Mesendoderm (in vitro differentiated cells): Measurements from ENCODE around the gene CDK3.

Source experiments
- DNase-seq: peaks from one replicate; pipeline ENCODE4 v3.0.0; 2013
- H2AK5ac ChIP-seq: 2 replicates; pipeline ENCODE4 v1.6.1; 2013; ENCODE audit warnings: low read length, inconsistent platforms
- H2BK120ac ChIP-seq: 2 replicates; pipeline ENCODE4 v1.6.1; 2013; ENCODE audit warnings: low read depth, mild to moderate bottlenecking, low read length, moderate library complexity, mixed read lengths
- H2BK15ac ChIP-seq: replicated peaks from 2 replicates; pipeline ENCODE4 v1.6.1; 2013; ENCODE audit warnings: low read depth, mild to moderate bottlenecking, moderate library complexity
- H2BK5ac ChIP-seq: 2 replicates; pipeline ENCODE4 v1.6.1; 2013; ENCODE audit warnings: low read length, inconsistent platforms
- H3K18ac ChIP-seq: 2 replicates; pipeline ENCODE4 v1.6.1; 2013; ENCODE audit warnings: mild to moderate bottlenecking, low read length, mixed read lengths
- H3K23ac ChIP-seq: one replicate; pipeline ENCODE4 v1.6.1; 2013; ENCODE audit warnings: low read length
- H3K27ac ChIP-seq: 2 replicates; pipeline ENCODE4 v1.5.1; 2013; ENCODE audit warnings: low read depth, mild to moderate bottlenecking, inconsistent platforms, low read length, moderate library complexity
- H3K27me3 ChIP-seq: 2 replicates; pipeline ENCODE4 v1.6.1; 2013; ENCODE audit warnings: low read length, control low read depth, mild to moderate bottlenecking, inconsistent platforms; ENCODE audit not compliant: insufficient read depth, poor library complexity
- H3K36me3 ChIP-seq: 2 replicates; pipeline ENCODE4 v1.6.1; 2013; ENCODE audit warnings: low read length, inconsistent platforms; ENCODE audit not compliant: control insufficient read depth, insufficient read depth
- H3K4ac ChIP-seq: one replicate; pipeline ENCODE4 v1.6.1; 2013; ENCODE audit warnings: low read depth, mild to moderate bottlenecking, low read length, moderate library complexity
- H3K4me1 ChIP-seq: 2 replicates; pipeline ENCODE4 v1.6.1; 2013; ENCODE audit warnings: low read depth, low read length, inconsistent platforms; ENCODE audit not compliant: control insufficient read depth
- H3K4me2 ChIP-seq: 2 replicates; pipeline ENCODE4 v1.6.1; 2013; ENCODE audit warnings: low read length
- H3K4me3 ChIP-seq: 2 replicates; pipeline ENCODE4 v1.5.1; 2013; ENCODE audit warnings: mild to moderate bottlenecking, low read length
- H3K56ac ChIP-seq: one replicate; pipeline ENCODE4 v1.6.1; 2013; ENCODE audit warnings: low read length
- H3K79me1 ChIP-seq: 2 replicates; pipeline ENCODE4 v1.6.1; 2013; ENCODE audit warnings: low read length, inconsistent platforms
- H3K79me2 ChIP-seq: 2 replicates; pipeline ENCODE4 v1.6.1; 2013; ENCODE audit warnings: mild to moderate bottlenecking, low read length; ENCODE audit not compliant: control insufficient read depth, insufficient read depth
- H3K9ac ChIP-seq: 2 replicates; pipeline ENCODE4 v1.6.1; 2013; ENCODE audit warnings: low read length, inconsistent platforms
- H4K5ac ChIP-seq: one replicate; pipeline ENCODE4 v1.6.1; 2013; ENCODE audit warnings: low read length
- H4K8ac ChIP-seq: one replicate; pipeline ENCODE4 v1.6.1; 2013; ENCODE audit warnings: low read depth, mild to moderate bottlenecking, control low read depth, low read length, moderate library complexity
- WGBS: extraction: QIAGEN DNeasy Blood & Tissue Kit; methylation state at CpG from one replicate; pipeline ENCODE4 v1.1.7; 2013; ENCODE audit warnings: low lambda C conversion rate, missing lambda C conversion rate; ENCODE audit not compliant: insufficient coverage; ENCODE audit errors: extremely low coverage; 5-methylcytosine and 5-hydroxymethylcytosine counted together

The CDK3 gene

DNA sequence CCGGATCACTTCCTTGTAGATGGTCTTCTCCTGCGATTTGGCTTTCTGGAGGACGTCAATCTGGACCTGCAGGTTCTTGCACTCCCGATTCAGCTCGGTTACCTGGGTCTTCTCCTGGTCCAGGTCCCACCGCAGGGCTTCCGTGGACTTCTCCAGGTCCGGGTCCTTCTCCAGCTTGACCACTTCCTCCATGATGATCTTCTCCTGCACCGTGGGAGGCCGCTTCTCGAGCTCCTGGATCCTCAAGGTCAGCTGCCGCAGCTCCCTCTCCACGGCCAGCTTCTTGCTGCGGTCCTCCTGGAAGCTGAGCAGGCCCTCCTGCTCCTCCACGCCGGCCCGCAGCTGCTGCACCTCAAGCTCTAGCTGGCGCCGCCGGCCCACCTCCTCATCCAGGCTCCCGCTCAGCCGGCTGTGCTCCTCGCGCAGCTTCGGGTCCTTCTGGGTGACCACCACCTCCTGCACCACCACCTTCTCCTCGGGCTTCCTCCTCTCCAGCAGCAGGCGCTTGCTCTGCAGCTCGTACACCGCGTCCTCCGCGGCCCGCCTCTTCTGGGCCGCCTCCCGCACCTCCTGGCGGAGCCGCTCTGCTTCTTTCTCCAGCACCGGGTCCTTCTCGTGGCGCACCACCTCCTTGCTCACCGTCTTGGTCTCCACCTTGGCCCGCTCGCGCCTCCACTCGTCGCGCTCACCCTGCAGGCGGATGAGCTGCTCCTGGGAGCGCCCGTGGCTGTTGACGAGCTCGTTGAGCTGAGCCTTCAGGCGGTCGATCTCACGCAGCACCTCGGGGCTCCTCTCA, 8.2 kb downstream of the CDK3 start:
- Histone ChIP-seq H4K5ac (no peak overlapping the region), H2BK15ac (no peak overlapping the region), H2BK120ac (no peak overlapping the region), H4K8ac (no peak overlapping the region), H3K56ac (no peak overlapping the region), H3K23ac (no peak overlapping the region), H3K79me1 (no peaks in the 10 kb centered on the region), H3K4me3 (no peak overlapping the region), H2BK5ac (no peak overlapping the region), H2AK5ac (no peak overlapping the region), H3K4ac (no peak overlapping the region), H3K79me2 (no peaks in the 10 kb centered on the region), H3K18ac (no peak overlapping the region), H3K4me2 (no peak overlapping the region), H3K27me3 (no peaks in the 10 kb centered on the region), H3K27ac (no peak overlapping the region), H3K9ac (no peak overlapping the region), H3K36me3 (peaks cover 2% of the 10 kb centered on the region), H3K4me1 (no peaks in the 10 kb centered on the region)
- DNase-seq, result no peak
- no CpG with 5 or more reads among the region's 56 CpGs for WGBS

DNA sequence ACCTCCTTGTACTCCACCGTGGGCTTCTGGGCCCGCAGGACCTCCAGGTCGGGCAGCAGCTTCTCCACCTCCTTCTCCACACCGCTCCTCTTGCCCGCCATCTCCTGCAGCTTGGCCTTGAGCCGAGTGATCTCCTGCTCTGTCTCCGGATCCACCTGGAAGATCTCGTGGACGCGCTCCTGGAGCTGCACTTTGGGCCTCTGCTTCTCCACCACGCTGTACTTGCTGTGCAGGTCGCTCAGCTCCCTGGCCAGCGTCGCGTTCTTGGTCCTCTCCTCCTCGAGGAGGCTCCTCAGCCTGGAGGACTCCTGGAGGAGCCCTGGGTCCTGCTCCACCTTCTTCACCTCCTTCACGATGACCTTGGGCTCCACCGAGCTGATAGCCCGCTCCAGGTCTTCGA, 8.8 kb downstream of the CDK3 start:
- Histone ChIP-seq H3K4me1 (no peaks in the 10 kb centered on the region), H3K4me2 (no peak overlapping the region), H3K9ac (no peak overlapping the region), H2BK5ac (no peak overlapping the region), H3K56ac (no peak overlapping the region), H4K8ac (no peak overlapping the region), H4K5ac (no peak overlapping the region), H3K79me1 (no peaks in the 10 kb centered on the region), H2BK15ac (no peak overlapping the region), H3K79me2 (no peaks in the 10 kb centered on the region), H3K36me3 (peaks cover 2% of the 10 kb centered on the region), H2BK120ac (no peak overlapping the region), H3K4me3 (no peak overlapping the region), H3K27me3 (no peaks in the 10 kb centered on the region), H2AK5ac (no peak overlapping the region), H3K4ac (no peak overlapping the region), H3K18ac (no peak overlapping the region), H3K27ac (no peak overlapping the region), H3K23ac (no peak overlapping the region)
- WGBS, result no CpG with 5 or more reads among the region's 20 CpGs
- DNase-seq, result no peak

DNA sequence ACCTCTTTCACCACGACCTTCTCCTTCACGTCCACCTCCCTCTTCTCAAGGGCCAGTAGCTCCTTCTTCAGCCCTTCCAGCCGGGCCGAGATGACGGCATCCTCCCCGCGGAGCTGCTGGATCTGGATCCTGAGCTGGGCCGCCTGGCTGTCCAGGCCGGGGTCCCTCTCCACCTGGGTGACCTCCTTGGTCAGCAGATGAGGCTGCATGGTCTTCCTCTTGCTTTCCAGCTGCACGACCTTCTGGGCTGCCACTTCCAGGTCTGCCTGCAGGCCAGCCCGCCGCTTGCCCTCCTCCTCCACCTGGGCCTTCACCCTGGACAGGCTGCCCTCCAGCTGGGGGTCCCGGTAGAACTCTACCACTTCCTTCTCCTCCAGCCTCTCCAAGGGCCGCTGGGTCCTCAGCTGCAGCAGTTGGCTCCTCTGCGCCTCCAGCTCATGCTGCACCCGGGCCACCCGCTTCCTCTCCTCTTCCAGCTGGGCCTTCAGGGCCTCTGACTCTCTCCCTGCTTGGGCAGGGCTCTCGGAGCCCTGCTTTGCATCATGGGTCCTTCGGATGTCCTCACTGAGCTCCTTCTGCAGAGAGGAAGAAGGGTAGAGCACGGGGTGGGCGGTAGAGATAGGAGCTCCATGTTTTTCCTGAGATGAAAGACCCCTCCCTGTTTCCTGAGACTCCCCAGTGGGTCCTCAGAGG, 9.5 kb downstream of the CDK3 start:
- no peak overlapping the region for H3K4me2 ChIP-seq
- H3K79me1 ChIP-seq, result no peaks in the 10 kb centered on the region
- H3K9ac ChIP-seq, result no peak overlapping the region
- no peak overlapping the region for H3K4me3 ChIP-seq
- H3K27me3 ChIP-seq, result no peaks in the 10 kb centered on the region
- no peaks in the 10 kb centered on the region for H3K79me2 ChIP-seq
- no peak overlapping the region for H4K8ac ChIP-seq
- no peak overlapping the region for H2BK120ac ChIP-seq
- WGBS, result no CpG with 5 or more reads among the region's 21 CpGs
- H2BK5ac ChIP-seq, result no peak overlapping the region
- H3K23ac ChIP-seq, result no peak overlapping the region
- H2BK15ac ChIP-seq, result no peak overlapping the region
- H3K4me1 ChIP-seq, result no peaks in the 10 kb centered on the region
- no peak overlapping the region for H3K56ac ChIP-seq
- DNase-seq, result no peak
- no peak overlapping the region for H3K18ac ChIP-seq
- peaks cover 2% of the 10 kb centered on the region for H3K36me3 ChIP-seq
- H3K27ac ChIP-seq, result no peak overlapping the region
- H4K5ac ChIP-seq, result no peak overlapping the region
- no peak overlapping the region for H2AK5ac ChIP-seq
- H3K4ac ChIP-seq, result no peak overlapping the region

DNA sequence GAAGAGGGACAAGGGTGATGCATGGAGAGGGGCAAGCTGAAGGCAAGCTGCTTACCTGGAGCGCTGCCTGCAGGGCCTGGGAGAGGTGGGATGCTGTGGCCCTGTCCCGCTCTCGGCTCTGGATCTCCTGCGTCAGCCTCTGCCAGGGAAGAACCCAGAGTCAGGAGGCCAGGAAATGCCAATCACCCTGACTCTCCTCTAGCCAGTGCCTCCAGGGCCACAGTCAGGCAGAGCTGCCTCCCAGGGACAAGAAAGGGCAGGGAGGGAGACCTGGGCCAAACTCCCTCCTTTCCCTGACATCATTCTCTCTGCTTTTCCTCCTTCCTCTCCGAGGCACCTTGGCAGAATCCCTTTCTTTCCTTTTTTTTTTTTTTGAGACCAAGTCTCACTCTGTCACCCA, 11.3 kb downstream of the CDK3 start:
- Histone ChIP-seq H2BK15ac (no peak overlapping the region), H3K9ac (no peak overlapping the region), H2AK5ac (no peak overlapping the region), H3K27ac (no peak overlapping the region), H3K56ac (no peak overlapping the region), H3K4me2 (no peak overlapping the region), H4K8ac (no peak overlapping the region), H2BK5ac (no peak overlapping the region), H3K23ac (no peak overlapping the region), H3K36me3 (no peaks in the 10 kb centered on the region), H3K18ac (no peak overlapping the region), H3K4me3 (no peak overlapping the region), H2BK120ac (no peak overlapping the region), H3K27me3 (no peaks in the 10 kb centered on the region), H3K4ac (no peak overlapping the region), H3K79me1 (no peaks in the 10 kb centered on the region), H4K5ac (no peak overlapping the region), H3K4me1 (no peaks in the 10 kb centered on the region), H3K79me2 (no peaks in the 10 kb centered on the region)
- WGBS, result no CpG with 5 or more reads among the region's 5 CpGs
- DNase-seq, result no peak

DNA sequence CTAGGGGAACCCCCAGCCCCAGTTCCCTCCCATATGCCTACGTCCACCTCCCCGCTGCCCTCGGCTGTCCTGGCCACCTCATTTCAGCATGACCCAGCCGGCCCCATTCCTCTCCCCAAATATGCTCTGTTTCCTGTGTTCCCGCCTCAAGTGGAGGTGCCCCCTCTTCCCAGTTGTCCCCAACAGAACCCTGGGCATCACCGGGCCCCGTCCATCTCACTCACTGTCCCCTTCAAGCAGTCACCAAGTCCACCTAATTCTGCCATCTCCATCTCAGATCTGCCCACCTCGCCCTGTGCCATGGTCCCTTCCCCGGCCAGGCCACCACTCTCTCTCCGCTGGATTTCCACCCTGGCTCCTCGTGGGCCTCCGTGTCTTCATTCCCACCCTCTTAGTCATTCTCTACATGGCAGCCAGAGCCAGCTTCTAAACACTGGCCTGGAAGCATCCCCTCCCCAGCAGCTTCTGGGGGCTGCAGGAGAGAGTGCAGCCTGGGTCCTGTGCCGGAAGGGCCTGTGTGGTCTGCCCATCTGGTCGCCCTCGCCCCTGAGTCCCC, 12.8 kb downstream of the CDK3 start:
- DNase-seq, result no peak
- WGBS, result no CpG with 5 or more reads among the region's 15 CpGs
- no peak overlapping the region for H3K4me3 ChIP-seq
- no peak overlapping the region for H2BK120ac ChIP-seq
- H3K36me3 ChIP-seq, result no peaks in the 10 kb centered on the region
- H3K79me2 ChIP-seq, result no peaks in the 10 kb centered on the region
- no peak overlapping the region for H4K8ac ChIP-seq
- H3K18ac ChIP-seq, result no peak overlapping the region
- H3K79me1 ChIP-seq, result no peaks in the 10 kb centered on the region
- H3K23ac ChIP-seq, result no peak overlapping the region
- no peak overlapping the region for H2BK5ac ChIP-seq
- H3K4ac ChIP-seq, result no peak overlapping the region
- no peak overlapping the region for H2AK5ac ChIP-seq
- H3K9ac ChIP-seq, result no peak overlapping the region
- no peak overlapping the region for H3K27ac ChIP-seq
- H3K4me1 ChIP-seq, result no peaks in the 10 kb centered on the region
- H4K5ac ChIP-seq, result no peak overlapping the region
- H3K4me2 ChIP-seq, result no peak overlapping the region
- no peaks in the 10 kb centered on the region for H3K27me3 ChIP-seq
- peak overlapping the region; percentile 15 for H3K56ac ChIP-seq
- H2BK15ac ChIP-seq, result no peak overlapping the region
